ENCODE results near the gene KRTAP17-1. TPM values are rescaled to one million over a fixed set of nuclear protein-coding genes. Genes with fewer than 3 reads are reported as not detected.

KRTAP17-1 gene
- polyA plus RNA-seq, 1 of the 3 experiments (the other 2 are of a cell fraction), result not detected

- H3K9me2 ChIP-seq, result no peaks in the 10 kb centered on the region
- no peaks in the 10 kb centered on the region for H4K20me1 ChIP-seq (ENCODE audit: insufficient read depth)
- H3K4me2 ChIP-seq, result no peak overlapping the region
- H3K4me1 ChIP-seq (ENCODE audit: control insufficient read depth in 1 of 2, insufficient read depth in 2 of 2, low read depth in 1 of 2, low read length in 1 of 2), result no peaks in the 10 kb centered on the region
- H2AFZ ChIP-seq (ENCODE audit: low read depth), result no peak overlapping the region
- H3K27ac ChIP-seq (ENCODE audit: low read depth in 2 of 2, low read length in 1 of 2), result no peak overlapping the region
- peak; percentile 92 for TF ChIP-seq REST (IDR thresholded peaks at IDR 0.05; ENCODE audit: low read depth, low read length)
- no peak for TF ChIP-seq TCF12 (IDR thresholded peaks at IDR 0.05)
- 36% methylated on average over 7 of the region's 7 CpGs for WGBS (ENCODE audit: low lambda C conversion rate)
- H3F3A ChIP-seq (replicated peaks; ENCODE audit: insufficient read depth), result no peaks in the 10 kb centered on the region
- H3K4me3 ChIP-seq (ENCODE audit: low read depth in 2 of 2, low read length in 1 of 2), result no peak overlapping the region
- CTCF ChIA-PET, result interaction anchor here (0.8 to 1.6 kb wide), 3 partner anchors 21 to 196 kb away, joined by 3 to 5 read pairs (median 4); no protein-coding TSS in a partner anchor
- no peaks in the 10 kb centered on the region for H3K79me2 ChIP-seq (ENCODE audit: insufficient read depth)
- H3K36me3 ChIP-seq (replicated peaks in 1 of 2; ENCODE audit: control insufficient read depth in 1 of 2, insufficient read depth in 2 of 2, low read length in 1 of 2), result no peaks in the 10 kb centered on the region
- H3K27me3 ChIP-seq (ENCODE audit: insufficient read depth), result no peaks in the 10 kb centered on the region; the same call in 1 of the 2 replicates
- H3K9me3 ChIP-seq, result peaks cover 8% of the 10 kb centered on the region; the same call in 1 of the 2 replicates
- H3K9ac ChIP-seq, result no peak overlapping the region
- no peak for DNase-seq
- POLR2A ChIA-PET, result no interaction called here
Observed at GRCh38 chr17:41352597-41353366, 37.3 kb upstream of the KRTAP17-1 start.

GRCh38 chr17:41351177-41351576, 35.7 kb upstream of the KRTAP17-1 start:
- Histone ChIP-seq H3K9ac (no peak overlapping the region), H4K20me1 (ENCODE audit: insufficient read depth) (no peaks in the 10 kb centered on the region), H3K79me2 (ENCODE audit: insufficient read depth) (no peaks in the 10 kb centered on the region), H3K9me2 (no peaks in the 10 kb centered on the region), H3K4me3 (ENCODE audit: low read depth in 2 of 2, low read length in 1 of 2) (no peak overlapping the region), H3K4me1 (ENCODE audit: control insufficient read depth in 1 of 2, insufficient read depth in 2 of 2, low read depth in 1 of 2, low read length in 1 of 2) (no peaks in the 10 kb centered on the region), H3K27ac (ENCODE audit: low read depth in 2 of 2, low read length in 1 of 2) (no peak overlapping the region), H3F3A (replicated peaks; ENCODE audit: insufficient read depth) (no peaks in the 10 kb centered on the region), H3K36me3 (replicated peaks in 1 of 2; ENCODE audit: control insufficient read depth in 1 of 2, insufficient read depth in 2 of 2, low read length in 1 of 2) (no peaks in the 10 kb centered on the region), H3K27me3 (ENCODE audit: insufficient read depth) (no peaks in the 10 kb centered on the region; the same call in 1 of the 2 replicates), H3K4me2 (no peak overlapping the region), H3K9me3 (peaks cover 8% of the 10 kb centered on the region; the same call in 1 of the 2 replicates), H2AFZ (ENCODE audit: low read depth) (no peak overlapping the region)
- WGBS (ENCODE audit: low lambda C conversion rate), result 6% methylated on average over 2 of the region's 2 CpGs
- TF ChIP-seq YY1 (IDR thresholded peaks at IDR 0.05; ENCODE audit: low read depth), result no peak
- TF ChIP-seq EP300 (IDR thresholded peaks at IDR 0.05; ENCODE audit: borderline replicate concordance in 1 of 2, low read depth in 1 of 2, low read length in 1 of 2), result no peak
- no peak for TF ChIP-seq CHD2 (IDR thresholded peaks at IDR 0.05; ENCODE audit: low read length, partially characterized antibody)
- TF ChIP-seq RFX5 (IDR thresholded peaks at IDR 0.05; ENCODE audit: low read length), result no peak
- no peak for TF ChIP-seq ELF1 (IDR thresholded peaks at IDR 0.05)
- TF ChIP-seq MXI1 (IDR thresholded peaks at IDR 0.05; ENCODE audit: low read depth, low read length), result no peak
- TF ChIP-seq POLR2AphosphoS5 (IDR thresholded peaks at IDR 0.05; ENCODE audit: low read depth, low read length), result no peak
- TF ChIP-seq, protein P1, sequence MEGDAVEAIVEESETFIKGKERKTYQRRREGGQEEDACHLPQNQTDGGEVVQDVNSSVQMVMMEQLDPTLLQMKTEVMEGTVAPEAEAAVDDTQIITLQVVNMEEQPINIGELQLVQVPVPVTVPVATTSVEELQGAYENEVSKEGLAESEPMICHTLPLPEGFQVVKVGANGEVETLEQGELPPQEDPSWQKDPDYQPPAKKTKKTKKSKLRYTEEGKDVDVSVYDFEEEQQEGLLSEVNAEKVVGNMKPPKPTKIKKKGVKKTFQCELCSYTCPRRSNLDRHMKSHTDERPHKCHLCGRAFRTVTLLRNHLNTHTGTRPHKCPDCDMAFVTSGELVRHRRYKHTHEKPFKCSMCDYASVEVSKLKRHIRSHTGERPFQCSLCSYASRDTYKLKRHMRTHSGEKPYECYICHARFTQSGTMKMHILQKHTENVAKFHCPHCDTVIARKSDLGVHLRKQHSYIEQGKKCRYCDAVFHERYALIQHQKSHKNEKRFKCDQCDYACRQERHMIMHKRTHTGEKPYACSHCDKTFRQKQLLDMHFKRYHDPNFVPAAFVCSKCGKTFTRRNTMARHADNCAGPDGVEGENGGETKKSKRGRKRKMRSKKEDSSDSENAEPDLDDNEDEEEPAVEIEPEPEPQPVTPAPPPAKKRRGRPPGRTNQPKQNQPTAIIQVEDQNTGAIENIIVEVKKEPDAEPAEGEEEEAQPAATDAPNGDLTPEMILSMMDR (IDR thresholded peaks at IDR 0.05), result no peak
- TF ChIP-seq JUND (IDR thresholded peaks at IDR 0.05), result no peak
- TF ChIP-seq NFIC (IDR thresholded peaks at IDR 0.05; ENCODE audit: borderline replicate concordance), result no peak
- no peak for TF ChIP-seq EZH2phosphoT487 (IDR thresholded peaks at IDR 0.05; ENCODE audit: borderline replicate concordance, low read depth)
- no peak for TF ChIP-seq REST (IDR thresholded peaks at IDR 0.05; ENCODE audit: low read depth, low read length)
- TF ChIP-seq TAF1 (IDR thresholded peaks at IDR 0.05; ENCODE audit: borderline replicate concordance, low read depth, low read length), result no peak
- POLR2A ChIA-PET, result no interaction called here
- DNase-seq, result no peak
- CTCF ChIA-PET, result interaction anchor here (1.5 to 1.6 kb wide), 2 partner anchors 22 to 198 kb away, joined by 4 to 5 read pairs; no protein-coding TSS in a partner anchor

Measured in SK-N-SH (cell line).